Measurements from ENCODE around the gene CELA3B. TPM values are rescaled to one million over a fixed set of nuclear protein-coding genes. Genes with fewer than 3 reads are reported as not detected.

Gene CELA3B
- total RNA-seq, 3 donors from 2014 or later (not counting 1 experiment from before 2014, with no cell fraction given): not detected

DNA sequence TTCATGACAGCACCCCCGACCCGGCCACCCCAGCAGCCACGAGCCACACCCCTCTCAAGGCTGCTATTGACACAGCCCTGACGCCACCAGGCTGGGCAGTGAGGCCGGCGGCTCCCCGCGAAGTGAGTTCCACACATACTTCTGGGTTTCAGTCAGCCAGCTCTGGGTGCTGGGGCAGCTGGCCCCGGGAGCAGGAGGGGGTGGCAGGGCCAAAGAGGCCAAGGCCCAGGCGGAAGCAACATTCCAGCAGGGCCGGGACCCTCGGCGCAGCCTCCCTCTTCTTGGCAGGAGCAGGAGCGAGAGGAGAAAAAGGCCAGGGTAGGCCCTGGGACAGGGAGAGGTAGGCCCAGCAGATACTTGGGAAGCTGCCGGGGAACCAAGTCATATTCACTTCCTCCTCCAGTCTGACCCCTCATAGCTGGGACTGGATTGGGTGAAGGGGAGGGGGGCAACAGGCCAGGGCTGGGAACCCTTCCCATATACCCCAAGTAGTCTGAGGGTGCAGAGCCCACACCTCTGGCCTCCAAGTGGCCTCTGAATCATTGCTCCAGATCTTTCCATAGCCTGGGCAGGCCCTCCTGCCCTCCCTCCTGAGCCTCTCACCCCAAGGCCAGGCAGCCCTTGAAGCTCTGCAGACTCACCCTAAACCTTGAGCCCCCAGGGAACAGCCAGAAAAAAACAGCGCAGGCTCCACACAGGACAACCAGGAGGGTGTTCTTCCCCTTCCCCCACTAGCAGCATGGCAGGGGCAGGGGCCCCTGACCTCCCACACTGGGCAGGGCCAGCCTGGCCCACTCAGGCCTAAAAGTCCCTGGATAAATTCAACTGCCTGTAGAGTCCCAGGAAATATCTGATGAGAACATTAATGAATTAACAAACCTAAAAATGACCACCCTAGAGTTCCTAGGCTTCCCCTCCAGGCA lies 45.4 kb upstream of the CELA3B start:
- no peak overlapping the region for H3K4me3 ChIP-seq (ENCODE audit: low read length)
- TF ChIP-seq, protein P1, sequence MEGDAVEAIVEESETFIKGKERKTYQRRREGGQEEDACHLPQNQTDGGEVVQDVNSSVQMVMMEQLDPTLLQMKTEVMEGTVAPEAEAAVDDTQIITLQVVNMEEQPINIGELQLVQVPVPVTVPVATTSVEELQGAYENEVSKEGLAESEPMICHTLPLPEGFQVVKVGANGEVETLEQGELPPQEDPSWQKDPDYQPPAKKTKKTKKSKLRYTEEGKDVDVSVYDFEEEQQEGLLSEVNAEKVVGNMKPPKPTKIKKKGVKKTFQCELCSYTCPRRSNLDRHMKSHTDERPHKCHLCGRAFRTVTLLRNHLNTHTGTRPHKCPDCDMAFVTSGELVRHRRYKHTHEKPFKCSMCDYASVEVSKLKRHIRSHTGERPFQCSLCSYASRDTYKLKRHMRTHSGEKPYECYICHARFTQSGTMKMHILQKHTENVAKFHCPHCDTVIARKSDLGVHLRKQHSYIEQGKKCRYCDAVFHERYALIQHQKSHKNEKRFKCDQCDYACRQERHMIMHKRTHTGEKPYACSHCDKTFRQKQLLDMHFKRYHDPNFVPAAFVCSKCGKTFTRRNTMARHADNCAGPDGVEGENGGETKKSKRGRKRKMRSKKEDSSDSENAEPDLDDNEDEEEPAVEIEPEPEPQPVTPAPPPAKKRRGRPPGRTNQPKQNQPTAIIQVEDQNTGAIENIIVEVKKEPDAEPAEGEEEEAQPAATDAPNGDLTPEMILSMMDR (IDR thresholded peaks at IDR 0.05): no peak
- Mint-ChIP-seq H3K4me3 (no peak overlapping the region), H3K4me1 (no peaks in the 10 kb centered on the region), H3K27ac (no peak overlapping the region), H3K27me3 (ENCODE audit: low read depth in 2 of 2) (peaks cover 0 to 22% of the 10 kb centered on the region in 2 donors), H3K36me3 (no peaks in the 10 kb centered on the region), H3K9me3 (no peaks in the 10 kb centered on the region)
- no peak overlapping the region for H3K27ac ChIP-seq (ENCODE audit: low read length)
- intact Hi-C loops (cut with micrococcal nuclease): no loop called here
- H3K27me3 ChIP-seq (ENCODE audit: control insufficient read depth, insufficient read depth, low read length): peaks cover 7% of the 10 kb centered on the region
- peaks cover 5% of the 10 kb centered on the region for H3K4me1 ChIP-seq (ENCODE audit: control insufficient read depth, insufficient read depth, low read length)
- no peaks in the 10 kb centered on the region for H3K9me3 ChIP-seq (ENCODE audit: control insufficient read depth, insufficient read depth, low read length)
- ATAC-seq: no peak
- WGBS (ENCODE audit: insufficient coverage): 84% methylated on average over 15 of the region's 16 CpGs
- no peaks in the 10 kb centered on the region for H3K36me3 ChIP-seq (ENCODE audit: control insufficient read depth, insufficient read depth, low read length)
- DNase-seq: no peak

DNA sequence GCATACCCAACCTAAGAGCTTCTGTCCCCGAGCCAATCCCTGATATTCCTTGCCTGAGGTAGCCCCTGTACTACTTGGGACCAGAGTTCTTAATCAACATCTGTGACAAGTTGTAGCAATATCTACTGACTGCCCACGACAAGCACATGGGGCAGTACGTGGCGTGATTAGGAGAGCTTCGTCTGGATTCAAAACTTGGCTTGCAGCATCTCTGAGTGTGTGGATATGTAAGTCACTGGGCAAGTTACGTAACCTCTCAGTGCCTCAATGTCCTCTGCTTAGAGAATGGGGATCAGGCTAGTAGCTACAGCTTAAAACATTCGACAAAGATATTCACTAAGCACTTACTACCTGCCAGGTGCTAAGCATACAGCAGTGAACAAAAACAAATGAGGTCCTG lies 44.7 kb upstream of the CELA3B start:
- TF ChIP-seq, protein P1 (IDR thresholded peaks at IDR 0.05): no peak
- H3K36me3 ChIP-seq (ENCODE audit: control insufficient read depth, insufficient read depth, low read length): no peaks in the 10 kb centered on the region
- no peak overlapping the region for H3K27ac ChIP-seq (ENCODE audit: low read length)
- peaks cover 9% of the 10 kb centered on the region for H3K27me3 ChIP-seq (ENCODE audit: control insufficient read depth, insufficient read depth, low read length)
- no peak for DNase-seq
- Mint-ChIP-seq H3K27me3 (ENCODE audit: low read depth in 2 of 2) (peaks cover 0 to 22% of the 10 kb centered on the region in 2 donors), H3K36me3 (no peaks in the 10 kb centered on the region), H3K4me3 (no peak overlapping the region), H3K4me1 (no peaks in the 10 kb centered on the region), H3K27ac (no peak overlapping the region), H3K9me3 (no peaks in the 10 kb centered on the region)
- H3K4me1 ChIP-seq (ENCODE audit: control insufficient read depth, insufficient read depth, low read length): peaks cover 9% of the 10 kb centered on the region
- no peak overlapping the region for H3K4me3 ChIP-seq (ENCODE audit: low read length)
- intact Hi-C loops (cut with micrococcal nuclease): no loop called here
- no peak for ATAC-seq
- H3K9me3 ChIP-seq (ENCODE audit: control insufficient read depth, insufficient read depth, low read length): no peaks in the 10 kb centered on the region
- WGBS (ENCODE audit: insufficient coverage): 87% methylated on average over 7 of the region's 7 CpGs

DNA sequence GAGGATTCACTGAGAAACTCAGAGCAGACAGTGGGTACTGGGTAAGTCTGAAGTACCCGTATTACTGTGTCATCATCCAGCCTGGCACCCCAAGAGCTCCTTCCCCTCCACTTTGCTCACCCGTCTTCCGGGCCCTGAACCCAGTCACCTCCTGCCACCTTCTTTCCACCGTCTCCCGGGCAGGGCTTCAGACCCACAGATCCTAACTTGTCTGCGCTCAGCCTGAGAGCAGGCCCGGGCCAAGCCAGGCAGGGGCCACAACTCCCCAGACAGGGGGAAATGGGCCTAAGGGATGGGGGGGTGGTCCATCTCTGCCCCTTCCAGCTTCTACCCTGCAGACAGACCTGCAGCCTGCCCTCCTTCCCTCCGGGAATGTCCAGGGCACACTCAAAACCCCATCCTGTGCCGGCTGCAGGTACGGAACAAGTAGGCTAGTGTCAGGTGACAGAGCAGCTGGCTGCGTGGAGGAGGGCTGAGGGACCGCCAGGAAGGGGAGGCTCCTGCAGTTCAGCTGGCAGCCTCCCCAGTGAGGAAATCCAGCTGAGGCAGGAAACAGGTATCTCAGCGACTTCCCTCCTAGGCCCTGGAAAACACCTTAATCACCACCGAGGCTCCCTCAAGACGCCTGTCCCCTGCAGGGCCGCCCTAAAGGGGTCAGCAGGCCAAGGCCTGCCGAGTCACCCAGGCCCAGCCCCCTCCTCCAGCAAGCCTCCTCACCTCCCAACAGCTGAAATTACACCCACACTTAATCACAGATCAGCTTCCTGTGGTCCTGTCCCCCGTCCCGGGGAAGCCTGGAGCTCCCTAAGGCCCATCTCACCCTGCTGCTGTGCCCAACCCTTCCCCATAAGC lies 43.2 kb upstream of the CELA3B start:
- H3K36me3 ChIP-seq (ENCODE audit: control insufficient read depth, insufficient read depth, low read length): no peaks in the 10 kb centered on the region
- no peaks in the 10 kb centered on the region for H3K9me3 ChIP-seq (ENCODE audit: control insufficient read depth, insufficient read depth, low read length)
- Mint-ChIP-seq H3K4me1 (peaks cover 7 to 11% of the 10 kb centered on the region in 2 donors), H3K27ac (no peak overlapping the region), H3K9me3 (no peaks in the 10 kb centered on the region), H3K4me3 (no peak overlapping the region), H3K36me3 (no peaks in the 10 kb centered on the region), H3K27me3 (ENCODE audit: low read depth in 2 of 2) (peaks cover 0 to 31% of the 10 kb centered on the region in 2 donors)
- no peak overlapping the region for H3K4me3 ChIP-seq (ENCODE audit: low read length)
- ATAC-seq (no peak), DNase-seq (peak in 1 of 2 donors; percentile 21)
- peaks cover 9% of the 10 kb centered on the region for H3K27me3 ChIP-seq (ENCODE audit: control insufficient read depth, insufficient read depth, low read length)
- 41% methylated on average over 19 of the region's 19 CpGs for WGBS (ENCODE audit: insufficient coverage)
- intact Hi-C loops (cut with micrococcal nuclease): no loop called here
- TF ChIP-seq, protein P1 (IDR thresholded peaks at IDR 0.05): no peak
- peaks cover 13% of the 10 kb centered on the region for H3K4me1 ChIP-seq (ENCODE audit: control insufficient read depth, insufficient read depth, low read length)
- no peak overlapping the region for H3K27ac ChIP-seq (ENCODE audit: low read length)
